Kidney epithelial cell (primary cell): Measurements from ENCODE around the gene TLK2. TPM values are rescaled to one million over a fixed set of nuclear protein-coding genes. Genes with fewer than 3 reads are reported as not detected.

Experiments used
- DNase-seq: peaks from one replicate; pipeline ENCODE4 v3.0.0-alpha.2; 2010; ENCODE audit warnings: low read depth
- H3K27me3 ChIP-seq: 2 replicates; pipeline ENCODE4 v1.6.0; 2011; ENCODE audit warnings: low read length; ENCODE audit not compliant: control insufficient read depth, insufficient read depth
- H3K36me3 ChIP-seq: 2 replicates; pipeline ENCODE4 v1.5.1; 2011; ENCODE audit warnings: low read length; ENCODE audit not compliant: control insufficient read depth, insufficient read depth
- H3K4me3 ChIP-seq: 2 replicates; pipeline ENCODE4 v1.5.1; 2011; ENCODE audit warnings: low read depth, mild to moderate bottlenecking, control low read depth, low read length
- total RNA-seq: library from RNA; depleted of rRNA; stranded (reverse); fragments of >200 nt; gene quantifications from 2 replicates; pipeline ENCODE4 v1.2.3, GENCODE V29; 2015
- TF ChIP-seq, protein P1 (sequence below): IDR thresholded peaks from 2 replicates; pipeline ENCODE4 v1.5.1; 2011; ENCODE audit warnings: mild to moderate bottlenecking, moderate library complexity, low read length, control low read depth, inconsistent platforms; ENCODE audit not compliant: insufficient read depth, poor library complexity, severe bottlenecking

Gene TLK2
- total RNA-seq, 1 donor from 2014 or later = 32.9 TPM

- TF ChIP-seq, protein P1, sequence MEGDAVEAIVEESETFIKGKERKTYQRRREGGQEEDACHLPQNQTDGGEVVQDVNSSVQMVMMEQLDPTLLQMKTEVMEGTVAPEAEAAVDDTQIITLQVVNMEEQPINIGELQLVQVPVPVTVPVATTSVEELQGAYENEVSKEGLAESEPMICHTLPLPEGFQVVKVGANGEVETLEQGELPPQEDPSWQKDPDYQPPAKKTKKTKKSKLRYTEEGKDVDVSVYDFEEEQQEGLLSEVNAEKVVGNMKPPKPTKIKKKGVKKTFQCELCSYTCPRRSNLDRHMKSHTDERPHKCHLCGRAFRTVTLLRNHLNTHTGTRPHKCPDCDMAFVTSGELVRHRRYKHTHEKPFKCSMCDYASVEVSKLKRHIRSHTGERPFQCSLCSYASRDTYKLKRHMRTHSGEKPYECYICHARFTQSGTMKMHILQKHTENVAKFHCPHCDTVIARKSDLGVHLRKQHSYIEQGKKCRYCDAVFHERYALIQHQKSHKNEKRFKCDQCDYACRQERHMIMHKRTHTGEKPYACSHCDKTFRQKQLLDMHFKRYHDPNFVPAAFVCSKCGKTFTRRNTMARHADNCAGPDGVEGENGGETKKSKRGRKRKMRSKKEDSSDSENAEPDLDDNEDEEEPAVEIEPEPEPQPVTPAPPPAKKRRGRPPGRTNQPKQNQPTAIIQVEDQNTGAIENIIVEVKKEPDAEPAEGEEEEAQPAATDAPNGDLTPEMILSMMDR = no peak
- H3K27me3 ChIP-seq = no peaks in the 10 kb centered on the region
- no peak for DNase-seq
- H3K4me3 ChIP-seq = no peak overlapping the region
- no peaks in the 10 kb centered on the region for H3K36me3 ChIP-seq
Observed at GRCh38 chr17:62625870-62626200, 147.2 kb downstream of the TLK2 start.

- peak overlapping the region; percentile 72 for H3K4me3 ChIP-seq
- H3K36me3 ChIP-seq = no peaks in the 10 kb centered on the region
- DNase-seq = no peak
- TF ChIP-seq, protein P1 = no peak
- no peaks in the 10 kb centered on the region for H3K27me3 ChIP-seq
Observed at GRCh38 chr17:62626719-62627218, 148.1 kb downstream of the TLK2 start.

DNA sequence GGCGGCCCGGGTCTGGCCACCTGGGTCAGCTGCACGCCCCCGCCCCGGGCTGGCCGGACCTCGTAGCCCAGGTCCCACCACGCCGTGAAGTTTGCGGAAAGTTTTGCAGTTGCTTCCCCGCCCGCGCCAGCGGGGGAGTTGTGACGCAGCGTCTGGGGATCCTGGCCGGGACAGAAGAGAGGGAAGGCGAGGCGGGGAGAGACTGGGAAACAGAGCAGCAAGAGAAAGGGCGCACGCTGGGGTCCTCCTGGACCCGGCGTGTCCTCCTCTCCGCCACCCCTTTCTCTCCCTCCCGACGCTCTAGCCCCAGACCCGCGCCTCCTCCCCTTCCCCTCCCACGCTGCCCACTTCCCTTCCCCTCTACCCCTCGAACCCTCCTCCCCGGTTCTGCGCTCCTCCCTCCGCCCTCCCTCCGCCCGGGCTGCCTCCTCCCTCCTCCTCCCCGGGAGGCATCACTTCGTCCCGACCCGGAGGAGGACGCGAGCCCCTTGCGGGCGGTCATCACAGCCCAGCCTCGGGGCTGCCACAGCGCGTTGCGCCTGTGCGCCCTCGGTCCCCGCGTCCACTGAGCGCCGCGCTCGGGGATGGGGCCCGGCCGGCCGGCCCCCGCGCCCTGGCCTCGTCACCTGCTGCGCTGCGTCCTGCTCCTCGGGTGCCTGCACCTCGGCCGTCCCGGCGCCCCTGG lies 148.7 kb downstream of the TLK2 start, which contains the start of gene MRC2:
Gene MRC2, plus strand, starts transcription at position 452 of the 685 bp plus-strand sequence. Its CDS starts 133 bp downstream, at position 585.
- Histone ChIP-seq H3K27me3 (no peaks in the 10 kb centered on the region), H3K36me3 (no peaks in the 10 kb centered on the region), H3K4me3 (peak within 1 kb of the TSS; percentile 72)
- TF ChIP-seq, protein P1 = no peak
- DNase-seq = no peak

DNA sequence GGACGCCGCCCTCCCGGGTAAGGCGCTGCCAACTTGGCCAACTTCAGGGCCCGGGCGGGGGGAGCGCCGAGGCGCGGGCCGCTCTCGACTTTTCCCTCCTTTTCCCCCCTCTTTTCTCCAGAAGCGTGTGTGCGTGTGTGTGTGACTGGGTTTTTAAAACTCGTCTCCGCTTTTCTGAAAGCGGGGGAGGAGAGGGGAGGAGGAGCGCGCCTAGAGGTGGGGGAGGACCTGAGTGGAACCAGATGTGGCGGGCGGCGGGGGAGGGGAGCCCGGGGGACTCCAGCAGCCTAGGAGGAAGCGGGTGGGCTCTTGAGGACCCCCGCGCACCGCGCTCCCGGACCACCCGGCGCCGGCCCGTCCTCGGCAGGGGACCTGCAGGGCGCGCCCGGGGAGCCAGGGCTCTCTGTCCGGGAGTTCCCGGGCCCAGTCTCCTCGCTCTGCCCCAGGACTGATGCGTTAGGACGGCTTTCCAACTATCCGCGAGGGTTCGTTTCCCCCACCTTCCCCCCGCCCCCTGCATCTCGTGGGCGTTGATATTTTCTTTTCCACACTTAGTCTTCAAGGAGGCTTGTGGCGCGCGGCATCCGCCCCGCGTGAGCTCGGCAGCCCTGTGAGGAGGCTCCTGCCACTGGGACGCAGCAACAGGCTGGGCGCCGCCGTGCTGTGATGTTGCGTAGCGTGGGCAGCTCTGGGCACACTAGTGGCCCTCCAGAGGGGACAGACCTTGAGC lies 149.4 kb downstream of the TLK2 start:
- no peak for DNase-seq
- Histone ChIP-seq H3K36me3 (no peaks in the 10 kb centered on the region), H3K4me3 (peak overlapping the region; percentile 72), H3K27me3 (no peaks in the 10 kb centered on the region)
- TF ChIP-seq, protein P1 = no peak

DNA sequence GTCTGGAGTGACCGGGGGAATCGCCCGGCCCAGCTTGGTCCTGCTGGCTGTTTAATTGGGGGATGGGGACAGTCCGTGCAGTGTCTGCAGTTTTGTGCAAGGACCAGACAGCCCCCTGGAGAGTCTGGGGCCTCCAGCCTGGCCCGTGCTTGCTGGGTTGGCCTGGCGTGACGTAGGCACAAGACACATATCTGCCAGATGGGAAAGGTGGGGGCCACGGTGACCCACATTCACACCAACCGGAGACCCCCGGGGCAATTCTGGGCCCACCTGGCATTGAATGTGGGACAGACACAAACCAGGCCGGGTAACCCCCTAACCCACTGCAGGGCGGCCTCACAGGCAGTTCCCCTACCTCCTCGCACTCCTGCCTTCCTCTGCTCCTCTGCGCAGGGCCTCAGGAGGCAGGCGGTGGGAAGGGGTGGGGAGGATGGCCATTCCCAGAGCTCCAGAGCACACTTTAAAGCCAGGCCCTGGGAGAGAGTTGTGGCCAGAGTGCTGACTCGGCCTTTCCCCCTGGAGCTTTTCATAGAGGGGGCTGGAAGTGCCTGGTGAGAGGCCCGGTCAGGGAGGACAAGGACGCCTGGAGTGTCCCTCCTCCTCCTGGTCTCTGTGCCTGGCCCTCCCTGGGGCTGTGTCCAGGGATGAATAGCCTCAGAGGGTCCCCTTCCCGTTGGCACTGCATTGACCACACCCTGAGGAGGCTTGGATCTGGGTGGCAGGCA lies 150.4 kb downstream of the TLK2 start:
- DNase-seq = no peak
- no peaks in the 10 kb centered on the region for H3K27me3 ChIP-seq
- TF ChIP-seq, protein P1 = no peak
- peak overlapping the region; percentile 72 for H3K4me3 ChIP-seq
- H3K36me3 ChIP-seq = no peaks in the 10 kb centered on the region
